H1 (cell line): ENCODE data around the gene PGAP2. TPM values are rescaled to one million over a fixed set of nuclear protein-coding genes. Genes with fewer than 3 reads are reported as not detected.

Source experiments
- CTCF ChIA-PET: fragments of 300-600 bp; sonication (Branson Sonifier 250); formaldehyde crosslinking; loops from one replicate; lab custom pipeline; 2021; ENCODE audit not compliant: partially characterized antibody; lab: Charles Lee
- POLR2A ChIA-PET: fragments of 300-600 bp; sonication (Branson Sonifier 250); formaldehyde crosslinking; loops from one replicate; lab custom pipeline; 2021; ENCODE audit warnings: inconsistent platforms; ENCODE audit not compliant: partially characterized antibody; lab: Charles Lee
- DNase-seq, 2 experiments: peaks; one replicate each; pipeline versions ENCODE4 v3.0.0 to v3.0.0-alpha.2; 2010 to 2022; ENCODE audit warnings: low spot score in 2 of 2, low read depth in 1 of 2, mixed read lengths in 1 of 2
- FAIRE-seq: peaks from 2 replicates; lab custom pipeline; 2011; peaks lifted over from hg19 to GRCh38; lab: Jason Lieb, UNC
- H2AFZ ChIP-seq: 2 replicates; pipeline ENCODE4 v1.8.1; 2012; ENCODE audit warnings: low read length, inconsistent platforms
- H2AK5ac ChIP-seq: 2 replicates; pipeline ENCODE4 v1.6.1; 2013; ENCODE audit warnings: low read depth, low read length
- H2BK120ac ChIP-seq: replicated peaks from 2 replicates; pipeline ENCODE3; 2013; ENCODE audit warnings: low read depth, low read length, inconsistent platforms
- H2BK12ac ChIP-seq: 2 replicates; pipeline ENCODE4 v1.6.1; 2013; ENCODE audit warnings: low read depth, low read length
- H2BK15ac ChIP-seq: 2 replicates; pipeline ENCODE4 v1.6.1; 2013; ENCODE audit warnings: low read length
- H2BK20ac ChIP-seq: 2 replicates; pipeline ENCODE4 v1.6.1; 2013; ENCODE audit warnings: low read length
- H2BK5ac ChIP-seq: 2 replicates; pipeline ENCODE4 v1.6.1; 2013; ENCODE audit warnings: low read depth, low read length
- H3K14ac ChIP-seq: 2 replicates; pipeline ENCODE4 v1.6.1; 2013; ENCODE audit warnings: inconsistent platforms; ENCODE audit not compliant: insufficient read length
- H3K18ac ChIP-seq: 2 replicates; pipeline ENCODE4 v1.6.1; 2013; ENCODE audit warnings: low read length; ENCODE audit errors: extremely low read depth
- H3K23ac ChIP-seq: 2 replicates; pipeline ENCODE4 v1.6.1; 2013; ENCODE audit warnings: inconsistent platforms; ENCODE audit not compliant: insufficient read length
- H3K23me2 ChIP-seq: 2 replicates; pipeline ENCODE4 v1.6.1; 2013; ENCODE audit warnings: low read depth, low read length
- H3K27ac ChIP-seq: 2 replicates; pipeline ENCODE4 v1.6.1; 2011; ENCODE audit warnings: low read depth, low read length, inconsistent platforms
- H3K27me3 ChIP-seq, 4 experiments: replicated peaks in 1 of 4; 1 replicate in 1 of 4; 2 replicates in 3 of 4; pipeline versions ENCODE4 v1.6.1 to v1.8.1; 2011 to 2013; ENCODE audit warnings: low read length in 3 of 4, mild to moderate bottlenecking in 3 of 4, inconsistent platforms in 2 of 4, mixed read lengths in 2 of 4, moderate library complexity in 1 of 4; ENCODE audit not compliant: control insufficient read depth in 3 of 4, insufficient read depth in 3 of 4; ENCODE audit errors: extremely low read depth in 1 of 4
- H3K36me3 ChIP-seq, 4 experiments: 2 replicates each; pipeline versions ENCODE4 v1.6.1 to v1.8.1; 2011 to 2013; ENCODE audit warnings: mild to moderate bottlenecking in 4 of 4, low read length in 3 of 4, moderate library complexity in 2 of 4, control low read depth in 1 of 4, inconsistent platforms in 1 of 4; ENCODE audit not compliant: insufficient read depth in 4 of 4, control insufficient read depth in 2 of 4
- H3K4ac ChIP-seq: replicated peaks from 2 replicates; pipeline ENCODE3; 2013; ENCODE audit warnings: low read length, low read depth, mixed read lengths, inconsistent platforms; ENCODE audit not compliant: insufficient read length
- H3K4me1 ChIP-seq, 4 experiments: replicated peaks in 1 of 4; 1 replicate in 1 of 4; 2 replicates in 3 of 4; pipeline versions ENCODE4 v1.6.1 to v1.8.1; 2011 to 2013; ENCODE audit warnings: low read length in 3 of 4, inconsistent platforms in 2 of 4, mixed read lengths in 1 of 4; ENCODE audit not compliant: insufficient read depth in 4 of 4, control insufficient read depth in 3 of 4
- H3K4me2 ChIP-seq, 2 experiments: 2 replicates each; pipeline versions ENCODE4 v1.6.1 to v1.8.1; 2011 to 2013; ENCODE audit warnings: low read depth in 2 of 2, low read length in 2 of 2, control low read depth in 1 of 2, inconsistent platforms in 1 of 2, mild to moderate bottlenecking in 1 of 2; ENCODE audit not compliant: insufficient read depth in 1 of 2
- H3K4me3 ChIP-seq, 4 experiments: fragments of 200-600, 300-600 bp in 1 of 4; sonication (generic), shearing (Covaris generic), sonication (Bioruptor Twin) in 1 of 4; 2 replicates each; pipeline versions ENCODE4 v1.5.1 to v1.8.1; 2011 to 2016; ENCODE audit warnings: low read length in 4 of 4, low read depth in 3 of 4, control low read depth in 2 of 4, inconsistent platforms in 2 of 4, mild to moderate bottlenecking in 2 of 4, mixed read lengths in 1 of 4, moderate library complexity in 1 of 4; ENCODE audit not compliant: insufficient read depth in 2 of 4; ENCODE audit errors: extremely low read depth in 1 of 4
- H3K56ac ChIP-seq: replicated peaks from 2 replicates; pipeline ENCODE3; 2013; ENCODE audit warnings: low read depth, mild to moderate bottlenecking, mixed read lengths, low read length, inconsistent platforms; ENCODE audit not compliant: insufficient read length
- H3K79me1 ChIP-seq: 2 replicates; pipeline ENCODE4 v1.6.1; 2013; ENCODE audit warnings: low read depth, low read length, control low read depth
- H3K79me2 ChIP-seq, 2 experiments: 2 replicates each; pipeline versions ENCODE4 v1.6.1 to v1.8.1; 2012 to 2013; ENCODE audit warnings: low read length in 2 of 2, mild to moderate bottlenecking in 2 of 2, inconsistent platforms in 1 of 2; ENCODE audit not compliant: insufficient read depth in 2 of 2, control insufficient read depth in 1 of 2
- H3K9ac ChIP-seq, 4 experiments: replicated peaks in 1 of 4; 1 replicate in 1 of 4; 2 replicates in 3 of 4; pipeline versions ENCODE4 v1.6.1 to v1.8.1; 2011 to 2013; ENCODE audit warnings: low read depth in 3 of 4, low read length in 3 of 4, control low read depth in 2 of 4, mild to moderate bottlenecking in 2 of 4, moderate library complexity in 2 of 4, inconsistent platforms in 1 of 4; ENCODE audit errors: extremely low read depth in 1 of 4
- H3K9me3 ChIP-seq, 2 experiments: 2 replicates each; pipeline versions ENCODE4 v1.6.1 to v1.8.1; 2012 to 2013; ENCODE audit warnings: mild to moderate bottlenecking in 2 of 2, moderate library complexity in 2 of 2, control low read depth in 1 of 2, inconsistent platforms in 1 of 2, low read depth in 1 of 2, low read length in 1 of 2, mixed read lengths in 1 of 2; ENCODE audit not compliant: insufficient read depth in 2 of 2
- H4K20me1 ChIP-seq, 2 experiments: replicated peaks in 1 of 2; 2 replicates each; pipeline versions ENCODE3 to v1.8.1; 2011 to 2013; ENCODE audit warnings: inconsistent platforms in 2 of 2, low read length in 2 of 2, mild to moderate bottlenecking in 1 of 2; ENCODE audit not compliant: insufficient read depth in 2 of 2, control insufficient read depth in 1 of 2
- H4K5ac ChIP-seq: 2 replicates; pipeline ENCODE4 v1.6.1; 2013; ENCODE audit warnings: low read length, low read depth, mixed read lengths, inconsistent platforms; ENCODE audit not compliant: insufficient read length
- H4K8ac ChIP-seq: 2 replicates; pipeline ENCODE4 v1.8.0; 2013; ENCODE audit warnings: mild to moderate bottlenecking, moderate library complexity, low read length, inconsistent platforms; ENCODE audit not compliant: insufficient read depth; ENCODE audit errors: extremely low read depth
- H4K91ac ChIP-seq: replicated peaks from 2 replicates; pipeline ENCODE3; 2013; ENCODE audit warnings: low read length, mixed read lengths, inconsistent platforms; ENCODE audit not compliant: insufficient read length
- CHD1 ChIP-seq: IDR thresholded peaks from 2 replicates; pipeline ENCODE4 v1.6.1; 2012; ENCODE audit warnings: low read depth, low read length, improper control_type of control experiment
- CTBP2 ChIP-seq: IDR thresholded peaks from 2 replicates; pipeline ENCODE4 v1.7.0; 2011; ENCODE audit warnings: borderline replicate concordance, mild to moderate bottlenecking, moderate library complexity, mixed read lengths, low read length; ENCODE audit not compliant: insufficient read depth, insufficient read length
- EGR1 ChIP-seq: IDR thresholded peaks from 2 replicates; pipeline ENCODE4 v1.6.1; 2011; ENCODE audit warnings: low read depth, low read length, borderline replicate concordance
- EZH2 ChIP-seq: fragments of 200-600 bp; sonication (generic); IDR thresholded peaks from 2 replicates; pipeline ENCODE4 v1.7.1; 2012; ENCODE audit warnings: low read depth, mild to moderate bottlenecking, moderate library complexity, low read length, inconsistent platforms; ENCODE audit not compliant: severe bottlenecking
- HDAC6 ChIP-seq: IDR thresholded peaks from one replicate; pipeline ENCODE4 v1.7.1; 2012; ENCODE audit warnings: low read depth, mild to moderate bottlenecking, inconsistent platforms, low read length, moderate library complexity
- JUN ChIP-seq: IDR thresholded peaks from 2 replicates; pipeline ENCODE4 v1.6.1; 2011; ENCODE audit warnings: low read depth, mild to moderate bottlenecking, improper control_type of control experiment, low read length
- KDM5A ChIP-seq: fragments of 200-600 bp; IDR thresholded peaks from 2 replicates; pipeline ENCODE4 v1.7.1; 2012; ENCODE audit warnings: mild to moderate bottlenecking, low read length, inconsistent platforms, mixed read lengths
- POLR2A ChIP-seq, 2 experiments: IDR thresholded peaks; 1 replicate in 1 of 2; 2 replicates in 1 of 2; pipeline ENCODE4 v1.6.1; 2011; ENCODE audit warnings: low read depth in 2 of 2, low read length in 2 of 2, mild to moderate bottlenecking in 2 of 2; ENCODE audit errors: control extremely low read depth in 1 of 2
- SIRT6 ChIP-seq: IDR thresholded peaks from one replicate; pipeline ENCODE4 v1.7.1; 2012; ENCODE audit warnings: low read length, inconsistent platforms
- WGBS, 2 experiments: shearing (Covaris generic) in 1 of 2; methylation state at CpG; one replicate each; pipeline versions ENCODE4 v1.1.6 to v1.1.7; 2013 to 2015; ENCODE audit warnings: low lambda C conversion rate in 2 of 2, mixed read lengths in 2 of 2, inconsistent platforms in 1 of 2, low coverage in 1 of 2, missing lambda C conversion rate in 1 of 2; ENCODE audit not compliant: insufficient replicate concordance in 2 of 2, insufficient coverage in 1 of 2, insufficient read length in 1 of 2; ENCODE audit errors: extremely low coverage in 1 of 2, missing lambda C conversion rate in 1 of 2; 5-methylcytosine and 5-hydroxymethylcytosine counted together
- polyA plus RNA-seq, 7 experiments: library from polyadenylated mRNA; depleted of rRNA in 3 of 7; stranded (reverse) in 5 of 7; unstranded in 2 of 7; fragments of >200 nt in 5 of 7; fragments of 200-250 nt in 2 of 7; gene quantifications; 1 replicate in 5 of 7; 2 replicates in 1 of 7; 4 replicates in 1 of 7; pipeline versions ENCODE4 v1.2.1 to v1.2.3, GENCODE V29; 2011 to 2013; ENCODE audit warnings: missing spikeins in 2 of 7, mixed read lengths in 2 of 7
- total RNA-seq: library from RNA; stranded (reverse); fragmentation: NEBNext Ultra II Directional; extraction: Animal tissue kit (Norgen Biotek cat#: 25700); gene quantifications from 2 replicates; pipeline ENCODE4 v1.2.1, GENCODE V29; 2021

The PGAP2 gene
- total and polyA plus RNA-seq, 2 of the 8 experiments (the other 6 are each of a cell fraction or from before 2014, with no cell fraction given), result 56.5 to 106 TPM

DNA sequence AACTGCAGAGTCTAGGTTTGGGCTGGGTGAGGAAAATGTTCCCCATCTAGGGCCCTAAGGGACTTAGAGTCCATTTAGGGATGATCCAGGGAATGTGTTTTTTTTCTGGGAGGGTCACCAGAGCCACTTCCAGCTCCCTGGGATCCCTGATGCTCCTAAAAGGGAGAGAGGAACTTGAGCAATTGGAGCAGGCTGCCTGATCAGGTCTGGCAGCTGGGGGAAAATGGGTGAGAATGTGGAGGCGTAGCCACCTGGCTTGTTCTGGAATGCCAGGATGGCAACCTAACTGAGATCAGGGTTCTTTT lies 1.2 kb downstream of the PGAP2 start:
- FAIRE-seq (no peak), DNase-seq (no peak)
- no peak overlapping the region for H2BK120ac ChIP-seq
- peaks cover 4% of the 10 kb centered on the region for H3K79me1 ChIP-seq
- peaks cover 0 to 2% of the 10 kb centered on the region in 2 experiments for H4K20me1 ChIP-seq
- H3K9me3 ChIP-seq, result no peaks in the 10 kb centered on the region
- ChIA-PET CTCF (interaction anchor here (0.6 to 10.8 kb wide), 28 partner anchors 10 to 295 kb away, joined by 3 to 81 read pairs (median 6); partner anchors contain the start of genes NUP98 and STIM1), POLR2A (interaction anchor here (1.0 to 4.3 kb wide), 7 partner anchors 10 to 431 kb away, joined by 3 to 32 read pairs (median 4); partner anchors contain the start of genes NUP98 and ZNF195)
- H3K79me2 ChIP-seq, result peaks cover 0 to 5% of the 10 kb centered on the region in 2 experiments; a peak in 2 of 4 replicates
- H3K4me3 ChIP-seq, result peak overlapping the region in 1 of 4 experiments; percentile 75; a peak in 2 of 8 replicates
- H3K27ac ChIP-seq, result no peak overlapping the region
- H3K4ac ChIP-seq, result no peak overlapping the region
- H4K8ac ChIP-seq, result no peak overlapping the region
- H3K27me3 ChIP-seq, result no peaks in the 10 kb centered on the region
- no peaks in the 10 kb centered on the region for H3K36me3 ChIP-seq
- H3K56ac ChIP-seq, result no peak overlapping the region
- no peak overlapping the region for H3K9ac ChIP-seq
- H4K91ac ChIP-seq, result no peak overlapping the region
- peaks cover 0 to 8% (median 5%) of the 10 kb centered on the region in 4 experiments; a peak in 5 of 7 replicates for H3K4me1 ChIP-seq
- H3K23ac ChIP-seq, result no peak overlapping the region
- no peak overlapping the region for H2BK5ac ChIP-seq
- H3K14ac ChIP-seq, result no peak overlapping the region
- 100% methylated on average over 1 of the region's 1 CpG; no CpG with 5 or more reads in 1 of the 2 experiments for WGBS, 2 experiments
- no peak overlapping the region for H2AK5ac ChIP-seq
- no peak overlapping the region for H4K5ac ChIP-seq
- H3K18ac ChIP-seq, result no peak overlapping the region
- H3K4me2 ChIP-seq, result peak overlapping the region; percentile 47 to 91; a peak in 3 of 4 replicates
- no peak overlapping the region for H2BK20ac ChIP-seq
- no peak overlapping the region for H2BK15ac ChIP-seq
- TF ChIP-seq CHD1 (no peak), EZH2 (no peak), SIRT6 (no peak), KDM5A (no peak), HDAC6 (no peak), JUN (no peak), POLR2A (IDR thresholded peaks at IDR 0.05; ENCODE audit: control extremely low read depth in 1 of 2, low read depth in 2 of 2, low read length in 2 of 2) (no peak), EGR1 (no peak), CTBP2 (no peak)
- H3K23me2 ChIP-seq, result no peaks in the 10 kb centered on the region; the same call in 1 of the 2 replicates
- no peak overlapping the region for H2BK12ac ChIP-seq
- H2AFZ ChIP-seq, result no peak overlapping the region
